ENCODE results near the gene AMER2.

Gene AMER2

GRCh38 chr13:25171517-25172302 lies at the start of gene AMER2:
TSS of gene AMER2 (minus strand) at chr13:25172288. CDS start at chr13:25171619, 669 bp downstream.
- no peak for DNase-seq

- no peak for DNase-seq
Observed at GRCh38 chr13:25218019-25218418, 45.9 kb upstream of the AMER2 start.

- DNase-seq, result no peak
Observed at GRCh38 chr13:25217023-25217885, 45.2 kb upstream of the AMER2 start.

GRCh38 chr13:25215253-25215575 lies 43.1 kb upstream of the AMER2 start:
- no peak for DNase-seq

GRCh38 chr13:25214491-25215252 lies 42.6 kb upstream of the AMER2 start:
- DNase-seq, result no peak

- DNase-seq, result no peak
Observed at GRCh38 chr13:25213715-25214114, 41.6 kb upstream of the AMER2 start.

GRCh38 chr13:25210842-25211569 lies 38.9 kb upstream of the AMER2 start:
- no peak for DNase-seq

- DNase-seq, result no peak
Observed at GRCh38 chr13:25207291-25207810, 35.3 kb upstream of the AMER2 start.

GRCh38 chr13:25204863-25205262 lies 32.8 kb upstream of the AMER2 start:
- no peak for DNase-seq

- DNase-seq, result no peak
Observed at GRCh38 chr13:25203127-25203740, 31.1 kb upstream of the AMER2 start.

- no peak for DNase-seq
Observed at GRCh38 chr13:25200783-25201182, 28.7 kb upstream of the AMER2 start.

- no peak for DNase-seq
Observed at GRCh38 chr13:25198647-25199046, 26.6 kb upstream of the AMER2 start.

- no peak for DNase-seq
Observed at GRCh38 chr13:25196971-25197370, 24.9 kb upstream of the AMER2 start.

GRCh38 chr13:25192936-25193335 lies 20.8 kb upstream of the AMER2 start:
- DNase-seq, result no peak

- DNase-seq, result no peak
Observed at GRCh38 chr13:25192489-25192888, 20.4 kb upstream of the AMER2 start.

GRCh38 chr13:25192052-25192451 lies 20.0 kb upstream of the AMER2 start:
- no peak for DNase-seq

GRCh38 chr13:25190771-25191170 lies 18.7 kb upstream of the AMER2 start:
- no peak for DNase-seq

- DNase-seq, result no peak
Observed at GRCh38 chr13:25190256-25190655, 18.2 kb upstream of the AMER2 start.

- DNase-seq, result no peak
Observed at GRCh38 chr13:25187596-25187995, 15.5 kb upstream of the AMER2 start.

GRCh38 chr13:25186187-25186586 lies 14.1 kb upstream of the AMER2 start:
- no peak for DNase-seq

GRCh38 chr13:25181597-25181996 lies 9.5 kb upstream of the AMER2 start:
- DNase-seq, result no peak
